ENCODE results near the gene GLIPR2.
"Not testable (repeated sequence)": the region's sequence is repeated elsewhere in the genome, so short reads cannot be mapped to it uniquely, and the experiment has no call there.

GLIPR2 gene

DNA sequence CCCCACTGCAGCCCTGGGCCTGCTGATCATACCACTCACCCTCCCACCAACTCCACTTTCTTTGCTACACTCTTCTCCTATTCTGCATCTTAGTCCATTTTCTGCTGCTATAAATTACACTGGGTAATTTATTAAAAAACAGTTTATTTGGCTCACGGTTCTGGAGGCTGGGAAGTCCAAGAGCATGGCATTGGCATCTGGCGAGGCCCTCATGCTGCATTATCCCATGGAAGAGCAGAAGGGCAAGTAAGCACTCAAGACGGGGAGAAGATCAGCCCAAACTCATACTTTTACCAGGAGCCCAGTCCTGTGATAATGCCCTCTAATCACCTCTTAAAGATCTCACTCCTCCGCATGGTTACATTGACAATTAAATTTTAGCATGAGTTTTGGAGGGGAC, 9.4 kb downstream of the GLIPR2 start:
- DNase-seq: no peak

DNA sequence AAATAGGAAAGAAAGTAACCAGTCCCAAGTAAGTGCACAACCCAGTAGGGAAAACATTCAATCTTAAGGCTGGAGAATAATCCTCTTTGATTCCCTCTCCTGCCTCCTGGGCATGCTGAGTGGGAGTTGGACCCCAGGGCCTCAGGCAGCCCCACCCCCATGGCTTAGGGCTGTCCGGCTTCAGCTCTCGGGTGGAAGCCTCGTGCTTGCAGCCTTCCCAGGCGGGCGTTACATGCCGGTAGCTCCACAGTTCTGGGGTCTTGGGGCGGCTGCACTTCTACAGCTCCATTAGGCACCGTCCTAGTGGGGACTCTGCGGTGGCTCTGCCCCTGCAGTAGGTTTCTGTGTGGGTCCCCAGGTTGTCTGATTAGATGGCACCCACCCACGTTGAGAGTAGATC, 10.1 kb downstream of the GLIPR2 start:
- DNase-seq: no peak

DNA sequence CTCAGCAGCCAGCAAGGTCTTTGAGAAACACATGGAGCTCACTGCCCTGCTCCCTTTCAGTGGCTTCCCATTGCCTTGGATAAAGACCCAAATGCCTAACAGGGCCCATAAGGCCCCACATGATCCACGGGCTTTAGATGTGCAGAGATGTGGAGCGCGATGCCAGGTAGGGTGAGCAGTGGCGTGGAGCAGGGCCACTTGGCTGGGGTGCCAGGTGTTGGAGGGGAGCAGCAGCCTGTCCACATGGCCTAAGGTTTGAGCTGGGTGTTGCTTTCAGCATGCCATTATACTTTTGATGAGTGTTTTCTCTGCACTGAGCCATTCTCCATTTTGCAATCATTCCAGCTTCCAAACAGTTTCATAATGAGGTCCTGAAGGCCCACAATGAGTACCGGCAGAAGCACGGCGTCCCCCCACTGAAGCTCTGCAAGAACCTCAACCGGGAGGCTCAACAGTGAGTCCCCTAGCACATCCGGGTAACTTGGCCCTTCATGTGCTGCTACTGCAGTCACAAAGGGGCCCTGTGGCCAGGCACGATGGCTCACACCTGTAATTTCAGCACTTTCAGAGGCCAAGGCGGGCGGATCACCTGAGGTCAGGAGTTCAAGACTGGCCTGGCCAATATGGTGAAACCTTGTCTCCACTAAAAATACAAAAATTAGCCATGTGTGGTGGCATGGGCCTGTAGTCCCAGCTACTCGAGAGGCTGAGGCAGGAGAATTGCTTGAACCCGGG, 11.1 kb downstream of the GLIPR2 start:
- DNase-seq: no peak

DNA sequence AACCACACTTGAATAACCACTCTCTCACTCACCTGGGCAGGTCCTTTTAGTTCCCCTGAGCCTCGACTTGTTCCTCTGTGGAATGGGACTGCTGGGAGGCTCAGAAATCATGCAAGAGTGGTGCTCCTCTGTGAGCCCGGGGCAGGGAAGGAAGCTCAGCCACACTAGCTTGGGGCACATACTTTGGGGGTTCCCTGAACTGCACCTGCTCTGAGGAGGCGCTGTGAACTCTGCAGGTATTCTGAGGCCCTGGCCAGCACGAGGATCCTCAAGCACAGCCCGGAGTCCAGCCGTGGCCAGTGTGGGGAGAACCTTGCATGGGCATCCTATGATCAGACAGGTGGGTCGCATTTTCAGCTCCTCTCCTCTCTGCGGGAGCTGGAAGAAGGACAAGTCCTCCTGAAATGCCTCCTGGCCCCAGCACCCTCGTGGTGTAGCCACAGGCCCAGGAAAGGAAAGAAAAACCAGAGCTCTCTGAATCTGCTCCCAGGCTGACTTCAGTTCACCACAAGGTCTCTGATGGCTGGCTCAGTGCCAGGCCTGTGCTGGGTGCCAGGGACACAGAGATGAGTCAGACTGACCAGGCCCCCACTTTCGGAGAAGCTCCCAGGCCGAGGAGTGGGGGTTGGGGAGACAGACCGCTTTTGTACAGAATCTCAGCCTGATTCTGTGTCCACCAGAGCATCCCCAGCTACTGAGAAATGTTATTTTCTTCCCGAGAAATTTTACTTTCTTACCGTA, 11.9 kb downstream of the GLIPR2 start:
- peak; percentile 92 for DNase-seq

DNA sequence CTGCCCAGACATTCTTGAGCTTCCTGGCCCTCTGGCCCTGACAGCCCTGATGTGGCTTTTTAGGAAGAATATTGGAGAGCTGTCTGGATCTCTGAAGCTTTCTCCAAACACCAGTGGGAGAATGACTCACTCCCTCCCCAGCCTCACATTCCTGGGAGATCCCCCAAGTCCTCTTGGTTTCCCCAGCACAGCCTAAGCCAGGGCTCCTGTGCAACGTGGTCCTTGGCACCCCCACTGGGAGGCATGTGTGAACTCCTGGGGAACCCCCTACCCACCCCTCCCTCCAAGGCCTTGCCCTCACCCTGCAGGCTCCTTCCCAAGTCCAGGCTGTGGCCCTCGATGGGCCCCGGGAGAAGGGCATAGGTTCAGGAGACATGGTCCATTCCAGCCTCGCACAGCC, 12.7 kb downstream of the GLIPR2 start:
- no peak for DNase-seq

DNA sequence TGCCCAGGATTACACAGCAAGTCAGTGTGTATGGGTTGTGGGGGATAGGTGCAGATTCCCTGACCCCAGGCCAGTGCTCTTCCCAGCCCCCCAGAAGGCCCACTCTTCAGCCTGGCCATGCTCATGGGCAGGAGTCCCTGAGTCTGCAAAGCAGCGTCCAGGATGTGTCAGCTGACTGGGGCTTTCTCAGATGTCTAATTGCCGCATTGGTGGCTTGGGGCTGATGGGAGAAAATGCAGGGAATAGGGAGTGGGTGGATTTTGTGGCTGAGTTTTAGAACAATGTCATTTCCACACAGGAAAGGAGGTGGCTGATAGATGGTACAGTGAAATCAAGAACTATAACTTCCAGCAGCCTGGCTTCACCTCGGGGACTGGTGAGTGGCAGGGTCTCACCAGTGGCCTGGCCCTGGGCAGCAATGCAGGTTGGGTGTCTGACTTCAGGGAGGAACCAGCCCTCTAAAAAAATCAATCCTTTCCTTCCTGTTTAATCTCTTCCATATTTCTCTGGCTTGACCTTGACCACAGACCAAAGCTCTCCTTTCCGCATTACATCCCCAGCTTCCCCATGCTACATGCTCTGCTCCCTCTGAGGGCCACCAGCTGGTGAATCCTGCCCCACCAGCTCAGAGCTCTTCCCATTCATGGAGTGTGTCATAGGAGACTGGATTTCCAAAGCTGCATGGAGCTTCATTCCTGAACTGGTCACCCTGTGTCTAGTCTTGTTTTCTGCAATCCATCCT, 14.2 kb downstream of the GLIPR2 start:
- no peak for DNase-seq

DNA sequence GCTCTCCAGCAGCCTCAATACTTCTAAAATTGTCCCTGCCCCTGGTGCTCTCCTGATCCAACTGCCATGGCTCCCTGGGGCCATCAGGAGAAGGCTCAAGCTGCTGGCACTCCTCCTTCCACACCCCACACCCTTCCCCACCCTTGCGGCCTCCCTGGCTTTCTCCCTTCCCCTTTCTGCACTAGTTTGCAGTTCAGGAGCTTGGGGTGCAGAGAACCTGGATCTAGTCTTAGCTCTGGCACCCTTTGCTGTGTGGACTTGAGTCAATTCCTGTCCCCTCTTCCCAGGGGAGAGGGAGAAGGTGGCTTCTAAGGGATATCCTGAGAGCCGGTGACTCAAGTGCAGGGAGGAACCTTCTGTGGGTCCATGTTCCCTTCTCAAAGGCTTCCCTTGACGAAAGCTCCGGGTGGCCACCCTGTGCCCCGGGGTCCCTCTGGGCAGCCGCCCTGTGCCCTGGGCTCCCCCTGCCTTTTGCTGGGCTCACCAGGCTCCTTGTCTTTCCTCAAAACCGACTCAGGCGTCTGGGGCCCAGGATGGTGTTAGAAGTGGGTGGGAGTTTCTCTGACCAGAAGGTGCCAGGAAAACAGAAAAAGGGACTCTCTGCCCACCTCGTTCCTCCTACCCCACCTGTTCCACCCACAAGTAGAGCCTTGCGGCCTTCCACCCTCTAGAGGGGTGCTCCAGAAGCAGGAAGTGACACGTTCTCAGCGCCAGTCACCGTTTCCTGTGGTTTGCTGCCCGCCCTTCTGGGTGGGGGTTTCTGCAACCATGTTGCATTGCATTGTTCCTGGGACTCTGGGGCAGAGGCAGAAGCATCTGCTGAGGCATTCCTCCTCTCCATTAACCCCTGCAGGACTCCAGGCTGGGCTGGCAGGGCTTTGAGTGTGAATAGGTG, 15.0 kb downstream of the GLIPR2 start:
- peak; percentile 94 for DNase-seq

DNA sequence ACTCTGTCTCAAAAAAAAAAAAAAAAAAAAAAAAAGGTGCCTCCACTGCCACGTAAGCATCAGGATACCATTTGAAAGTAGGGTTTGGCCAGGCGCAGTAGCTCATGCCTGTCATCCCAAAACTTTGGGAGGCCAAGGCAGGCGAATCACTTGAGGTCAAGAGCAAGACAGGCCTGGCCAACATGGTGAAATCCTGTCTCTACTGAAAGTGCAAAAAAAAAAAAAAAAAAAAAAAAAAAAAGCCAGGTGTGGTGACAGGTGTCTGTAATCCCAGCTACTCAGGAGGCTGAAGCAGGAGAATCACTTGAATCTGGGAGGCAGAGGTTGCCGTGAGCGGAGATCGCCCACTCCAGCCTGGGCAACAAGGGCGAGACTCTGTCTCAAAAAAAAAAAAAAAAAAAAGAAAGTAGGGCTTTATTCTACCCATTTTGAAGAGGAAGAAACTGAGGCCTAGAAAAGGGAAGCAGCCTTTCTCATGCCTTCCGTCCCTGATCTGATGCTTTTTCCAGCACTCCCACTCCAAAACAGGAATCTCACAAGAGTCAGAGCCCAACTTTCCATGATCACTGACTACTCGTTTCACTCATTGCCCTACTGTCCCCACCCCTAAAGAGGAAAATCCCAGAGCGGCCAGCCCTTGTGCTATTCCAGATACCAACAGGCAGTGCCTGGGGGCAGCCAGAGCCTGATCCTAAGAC, 16.4 kb downstream of the GLIPR2 start:
- no peak for DNase-seq

DNA sequence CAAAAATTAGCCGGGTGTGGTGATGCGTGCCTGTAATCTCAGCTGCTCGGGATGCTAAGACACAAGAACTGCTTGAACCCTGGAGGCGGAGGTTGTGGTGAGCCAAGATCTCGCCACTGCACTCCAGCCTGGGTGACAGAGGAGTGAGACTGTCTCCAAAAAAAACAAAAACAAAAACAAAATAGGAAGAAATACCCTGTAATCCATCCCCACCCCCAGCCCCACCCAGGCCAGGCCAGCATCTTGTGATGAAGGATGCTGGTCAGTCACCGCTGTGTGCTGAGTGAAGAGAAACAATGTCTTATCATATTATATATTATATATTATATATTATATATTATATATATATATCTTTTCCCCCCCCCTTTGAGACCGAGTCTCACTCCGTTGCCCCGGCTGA, 17.2 kb downstream of the GLIPR2 start:
- no peak for DNase-seq

DNA sequence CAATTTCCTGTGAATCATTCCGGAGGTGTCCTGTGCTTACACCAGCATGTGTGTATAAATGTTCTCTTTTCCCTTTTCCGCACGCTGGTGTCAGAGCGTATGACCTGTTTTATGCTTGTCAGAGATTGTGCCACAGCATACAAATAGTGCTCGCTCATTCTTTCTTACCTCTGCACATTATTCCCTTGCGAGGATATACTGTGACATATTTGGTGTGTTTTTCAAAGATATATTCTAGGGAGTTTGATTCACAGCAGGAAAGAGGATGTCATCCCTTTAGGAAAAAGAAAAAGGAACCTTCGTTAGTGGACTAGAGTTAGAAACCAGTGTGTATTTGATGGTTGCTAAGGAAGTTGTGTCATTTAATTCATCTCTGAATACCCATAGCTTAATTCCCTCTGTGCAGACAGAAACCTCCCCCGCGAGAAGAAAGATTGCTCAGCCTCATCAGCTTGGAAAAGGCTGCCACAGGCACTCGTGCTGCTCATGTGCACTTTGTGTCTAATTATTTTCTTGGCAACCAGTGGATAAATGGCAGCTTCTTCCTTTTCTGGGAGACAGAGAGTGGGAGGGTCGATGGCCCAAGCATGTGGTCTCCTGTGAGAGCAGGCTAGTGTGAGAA, 17.9 kb downstream of the GLIPR2 start:
- DNase-seq: no peak

DNA sequence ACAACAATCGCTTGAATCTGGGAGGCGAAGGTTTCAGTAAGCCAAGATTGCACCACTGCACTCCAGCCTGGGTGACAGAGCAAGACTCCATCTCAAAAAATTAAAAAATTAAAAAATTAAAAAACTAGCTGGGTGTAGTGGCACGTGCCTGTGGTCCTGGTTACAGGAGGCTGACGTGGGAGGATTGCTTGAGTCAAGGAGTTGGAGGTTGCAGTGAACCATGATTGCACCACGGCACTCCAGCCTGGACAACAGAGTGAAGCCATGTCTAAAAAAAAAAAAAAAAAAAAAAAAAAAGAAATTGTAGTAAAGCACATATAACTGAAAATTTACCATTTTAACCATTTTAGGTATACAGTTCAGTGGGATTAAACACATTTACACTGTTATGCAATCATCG, 19.6 kb downstream of the GLIPR2 start:
- no peak for DNase-seq

DNA sequence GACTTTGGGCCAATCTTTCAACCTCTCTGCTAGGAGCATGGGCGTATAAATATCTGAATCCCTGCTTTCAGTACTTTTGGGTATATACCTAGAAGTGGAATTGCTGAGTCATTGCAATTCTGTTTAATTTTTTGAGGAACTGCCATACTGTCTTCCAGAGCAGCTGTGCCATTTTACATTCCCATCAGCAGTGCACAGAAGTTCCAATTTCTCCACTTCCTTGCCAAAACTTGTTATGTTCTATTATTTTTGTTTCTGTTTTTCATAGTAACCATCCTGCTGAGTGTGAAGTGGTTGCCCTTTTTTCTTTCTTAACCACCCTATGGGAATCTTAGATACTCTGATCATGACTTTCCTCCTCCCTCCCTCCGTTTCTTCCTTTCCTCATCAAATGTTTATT, 21.6 kb downstream of the GLIPR2 start:
- no peak for DNase-seq

DNA sequence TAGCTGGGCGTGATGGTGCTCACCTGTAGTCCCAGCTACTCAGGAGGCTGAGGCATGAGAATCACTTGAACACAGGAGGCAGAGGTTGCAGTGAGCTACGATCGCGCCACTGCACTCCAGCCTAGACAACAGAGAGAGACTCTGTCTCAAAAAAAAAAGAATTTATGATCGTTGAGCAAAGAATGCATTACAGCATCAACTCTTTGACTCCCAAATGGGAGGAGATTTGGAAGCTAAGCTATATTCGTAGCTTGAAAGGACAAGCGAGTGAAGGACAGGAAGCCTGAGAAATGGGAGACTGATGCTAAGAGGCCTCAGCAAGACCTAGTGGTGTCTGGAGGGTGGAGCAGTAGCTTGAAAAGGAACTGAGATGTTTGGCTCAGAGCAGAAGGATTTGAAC, 22.4 kb downstream of the GLIPR2 start:
- no peak for DNase-seq

DNA sequence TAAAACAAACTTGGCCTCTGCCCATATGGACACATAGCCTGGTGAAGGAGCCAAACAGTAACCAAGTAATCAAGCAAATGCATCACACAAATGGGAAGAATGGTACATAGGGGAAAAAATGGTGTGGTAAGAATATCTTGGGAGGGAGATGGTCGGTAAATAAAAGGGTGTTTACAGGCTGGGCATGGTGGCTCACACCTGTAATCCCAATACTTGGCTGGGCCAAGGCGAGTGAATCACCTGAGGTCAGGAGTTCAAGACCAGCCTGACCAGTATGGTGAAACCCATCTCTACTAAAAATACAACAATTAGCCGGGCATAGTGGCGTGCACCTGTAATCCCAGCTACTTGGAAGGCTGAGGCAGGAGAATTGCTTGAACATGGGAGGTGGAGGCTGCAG, 23.0 kb downstream of the GLIPR2 start:
- DNase-seq: not testable (repeated sequence)

DNA sequence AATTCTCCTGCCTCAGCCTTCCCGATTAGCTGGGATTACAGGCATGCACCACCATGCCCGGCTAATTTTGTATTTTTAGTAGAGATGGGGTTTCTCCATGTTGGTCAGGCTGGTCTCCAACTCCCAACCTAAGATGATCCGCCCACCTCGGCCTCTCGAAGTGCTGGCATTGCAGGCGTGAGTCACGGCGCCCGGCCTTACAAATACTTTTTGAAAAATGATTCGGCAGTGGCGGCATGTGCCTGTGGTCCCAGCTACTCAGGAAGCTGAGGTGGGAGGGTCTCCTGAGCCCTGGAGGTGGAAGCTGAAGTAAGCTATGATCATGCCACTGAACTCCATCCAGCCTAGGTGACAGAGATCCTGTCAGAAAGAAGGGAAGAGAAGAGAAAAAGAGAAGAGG, 23.6 kb downstream of the GLIPR2 start:
- not testable (repeated sequence) for DNase-seq

DNA sequence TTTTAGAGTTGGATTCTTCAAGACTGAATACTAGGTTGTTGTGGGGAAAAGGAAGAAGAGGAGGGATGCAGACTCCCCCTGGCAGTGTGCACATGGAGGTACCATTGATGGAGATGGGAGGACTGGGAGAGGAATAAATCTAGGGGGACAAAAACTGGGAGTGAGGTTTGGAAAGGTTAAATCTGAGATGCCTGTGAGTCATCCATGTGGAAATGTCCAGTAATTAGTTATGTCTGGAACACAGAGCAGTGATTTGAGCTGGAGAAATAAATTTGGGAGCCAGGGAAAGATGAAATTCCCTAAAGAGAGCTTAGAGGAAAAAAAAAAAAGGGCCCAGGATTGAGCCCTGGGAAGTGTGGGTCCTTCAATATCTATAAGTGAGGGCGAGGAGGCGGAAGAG, 24.7 kb downstream of the GLIPR2 start:
- DNase-seq: no peak

DNA sequence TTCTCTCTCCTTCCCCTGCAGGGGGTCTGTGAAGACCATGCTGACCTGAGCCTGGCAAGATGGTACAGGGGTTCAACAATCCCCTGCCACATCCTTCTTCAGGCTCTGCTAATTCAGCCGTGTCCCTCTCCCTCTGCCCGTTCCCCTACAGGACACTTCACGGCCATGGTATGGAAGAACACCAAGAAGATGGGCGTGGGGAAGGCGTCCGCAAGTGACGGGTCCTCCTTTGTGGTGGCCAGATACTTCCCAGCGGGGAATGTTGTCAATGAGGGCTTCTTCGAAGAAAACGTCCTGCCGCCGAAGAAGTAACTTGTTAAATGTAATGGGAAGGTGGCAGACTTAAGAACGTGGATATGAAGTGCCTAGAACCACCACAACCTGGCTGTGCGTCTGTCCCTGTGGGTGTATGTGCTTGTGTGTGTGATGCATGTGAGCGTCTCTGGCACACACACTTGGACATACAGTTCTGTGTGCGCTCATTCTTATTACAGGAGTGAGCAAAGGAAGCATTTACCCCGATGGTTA, 25.7 kb downstream of the GLIPR2 start:
- no peak for DNase-seq

DNA sequence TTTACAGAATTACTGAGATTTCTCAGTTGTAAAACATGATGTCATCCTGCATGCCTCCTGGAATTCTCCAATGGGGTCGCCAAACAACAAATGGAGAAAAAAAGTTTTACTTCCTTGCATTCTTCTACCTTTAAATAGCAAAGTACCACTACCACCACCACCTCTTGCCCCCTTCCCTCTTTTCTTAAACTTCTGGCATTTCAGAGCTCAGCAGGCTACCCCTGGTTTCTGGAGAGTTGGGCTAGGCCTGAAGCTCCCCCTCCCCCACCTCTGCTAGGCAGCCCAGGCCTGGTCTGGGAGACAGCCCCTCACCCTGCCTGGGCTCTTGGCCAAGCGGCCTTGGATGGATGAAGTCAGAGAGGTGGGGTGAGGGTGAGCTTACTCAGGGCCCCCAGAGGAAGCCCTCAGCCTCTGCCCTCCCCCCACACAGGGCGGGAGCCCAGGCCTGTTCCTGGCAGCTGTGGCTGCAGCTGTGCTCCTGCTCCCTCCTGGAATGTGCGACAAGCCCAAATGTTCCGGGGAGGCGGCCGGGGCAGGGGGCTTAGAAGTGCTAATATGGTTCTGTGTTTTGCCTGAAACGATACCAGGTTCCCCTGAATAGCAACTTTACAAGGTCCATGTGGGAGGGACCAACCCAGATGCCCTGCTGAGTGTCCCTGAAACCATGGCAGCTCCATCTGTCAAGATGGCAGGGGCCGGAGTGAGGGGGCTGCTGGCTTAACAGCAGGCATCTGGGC, 26.7 kb downstream of the GLIPR2 start:
- no peak for DNase-seq

DNA sequence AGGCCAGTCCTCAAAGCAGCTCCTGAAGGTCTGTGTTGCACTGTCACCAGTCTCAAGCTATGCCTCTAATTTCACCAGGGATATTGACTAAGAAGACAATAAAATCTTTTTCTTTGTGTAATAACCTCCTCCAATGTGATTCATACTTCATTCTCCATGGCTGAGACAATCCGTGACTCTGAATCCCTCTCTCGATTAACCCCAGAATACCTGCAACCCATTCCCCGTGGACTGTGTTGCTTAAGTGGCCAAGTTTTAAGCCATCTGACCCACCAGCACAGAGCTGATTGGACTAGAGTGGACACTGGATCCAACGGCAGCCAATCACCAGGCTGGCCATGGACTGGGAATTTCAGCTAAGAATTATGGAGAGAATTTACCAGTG, 27.2 kb downstream of the GLIPR2 start:
- DNase-seq: no peak

DNA sequence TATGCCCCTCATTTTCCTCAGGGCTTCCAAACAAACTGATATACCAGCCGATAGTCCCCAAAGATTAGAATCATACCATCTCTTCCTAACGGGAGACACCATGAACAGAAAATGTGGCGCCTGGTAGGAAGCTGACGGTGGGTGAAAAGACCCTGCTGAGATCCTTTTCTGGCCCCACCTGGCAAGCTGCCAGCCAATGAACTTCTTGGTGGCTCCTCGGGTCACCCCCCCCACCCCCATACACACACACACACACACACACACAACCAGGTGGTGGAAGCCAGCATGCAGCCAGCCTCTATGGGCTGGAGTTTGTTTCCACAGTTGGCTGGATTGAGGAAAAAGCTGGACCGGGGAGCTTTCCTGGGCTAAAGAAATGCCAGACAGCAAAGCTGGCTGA, 27.8 kb downstream of the GLIPR2 start:
- DNase-seq: no peak

DNA sequence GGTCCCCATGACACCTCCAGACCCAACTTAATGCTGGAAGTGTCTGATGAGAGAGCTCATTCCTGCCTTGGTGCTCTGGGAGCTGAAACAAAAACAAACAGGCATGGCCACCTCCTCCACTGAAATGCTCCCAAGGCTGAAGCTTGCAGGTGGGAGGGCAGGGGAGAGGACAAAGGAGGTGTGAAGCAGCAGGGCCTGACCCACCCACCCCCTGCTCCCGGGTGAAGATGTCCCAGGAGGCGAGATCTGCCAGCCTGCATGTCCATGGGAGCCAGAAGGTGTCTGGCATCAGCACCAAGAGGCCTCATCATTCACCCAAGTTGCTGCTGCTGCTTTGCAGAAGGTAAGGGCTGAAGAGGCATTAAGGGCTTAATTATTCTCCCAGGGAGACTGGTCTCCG, 28.5 kb downstream of the GLIPR2 start:
- no peak for DNase-seq

All from activated CD4-positive, alpha-beta T cell treated with anti-CD3 and anti-CD28 coated beads, Interleukin-10, Interleukin-2, amounts not matched to agents 100 ng/mL and 50 ng/mL, durations not matched to agents 16 hours and 8 hours (primary cell).